IMR-90 (cell line): ENCODE data around the gene GNG12. TPM values are rescaled to one million over a fixed set of nuclear protein-coding genes. Genes with fewer than 3 reads are reported as not detected.

Experiments used
- ATAC-seq: fragments of 200-7000 bp; cut with Tn5 transposase; 2 replicates; pipeline ENCODE4 v1.9.1; 2020; ENCODE audit warnings: low read depth, mild to moderate bottlenecking, moderate library complexity
- BruUV-seq: library from RNA; stranded (reverse); fragments of 400-500 nt; replicated peaks from 2 replicates; lab custom pipeline; 2021; lab: Mats Ljungman, UMichigan
- CTCF ChIA-PET: fragments of 300-600 bp; formaldehyde crosslinking; extraction: SDS; loops from one replicate; lab custom pipeline; 2021; ENCODE audit warnings: antibody characterized with exemption; lab: Yijun Ruan, JAX
- POLR2A ChIA-PET: fragments of 300-600 bp; sonication (Branson Sonifier 250); formaldehyde crosslinking; loops from one replicate; lab custom pipeline; 2022; ENCODE audit warnings: antibody characterized with exemption; ENCODE audit not compliant: unreplicated experiment; lab: Charles Lee
- DNase-seq: peaks from one replicate; pipeline ENCODE4 v3.0.0; 2013
- H2AFZ ChIP-seq: replicated peaks from 2 replicates; pipeline ENCODE3; 2013; ENCODE audit warnings: low read length, mild to moderate bottlenecking; ENCODE audit not compliant: poor library complexity
- H2AK5ac ChIP-seq: 2 replicates; pipeline ENCODE4 v1.6.1; 2013; ENCODE audit warnings: low read depth, low read length, inconsistent platforms
- H2AK9ac ChIP-seq: replicated peaks from 2 replicates; pipeline ENCODE3; 2013; ENCODE audit warnings: mild to moderate bottlenecking, low read depth, low read length, moderate library complexity; ENCODE audit not compliant: poor library complexity
- H2BK120ac ChIP-seq: 2 replicates; pipeline ENCODE4 v1.6.1; 2013; ENCODE audit warnings: low read depth, low read length, inconsistent platforms
- H2BK15ac ChIP-seq: 3 replicates; pipeline ENCODE4 v1.6.1; 2013; ENCODE audit warnings: low read depth, low read length, inconsistent platforms
- H2BK20ac ChIP-seq: 2 replicates; pipeline ENCODE4 v1.6.1; 2013; ENCODE audit warnings: low read depth, mild to moderate bottlenecking, inconsistent platforms, low read length, moderate library complexity
- H2BK5ac ChIP-seq: 2 replicates; pipeline ENCODE4 v1.6.1; 2013; ENCODE audit warnings: mild to moderate bottlenecking, low read depth, low read length, inconsistent platforms; ENCODE audit not compliant: poor library complexity, severe bottlenecking
- H3K14ac ChIP-seq: replicated peaks from 2 replicates; pipeline ENCODE4 v1.6.1; 2013; ENCODE audit warnings: low read depth, low read length, inconsistent platforms
- H3K18ac ChIP-seq: 2 replicates; pipeline ENCODE4 v1.6.1; 2013; ENCODE audit warnings: low read depth, low read length, control low read depth
- H3K23ac ChIP-seq: 2 replicates; pipeline ENCODE4 v1.6.1; 2013; ENCODE audit warnings: low read depth, low read length, inconsistent platforms
- H3K27ac ChIP-seq: 2 replicates; pipeline ENCODE4 v1.5.1; 2013; ENCODE audit warnings: mild to moderate bottlenecking, control low read depth, low read length; ENCODE audit not compliant: insufficient read depth
- H3K27me3 ChIP-seq: 2 replicates; pipeline ENCODE4 v1.6.1; 2013; ENCODE audit warnings: low read length; ENCODE audit not compliant: control insufficient read depth, insufficient read depth
- H3K36me3 ChIP-seq: 2 replicates; pipeline ENCODE4 v1.6.1; 2013; ENCODE audit warnings: low read length, mixed read lengths; ENCODE audit not compliant: control insufficient read depth, insufficient read depth
- H3K4ac ChIP-seq: 2 replicates; pipeline ENCODE4 v1.6.1; 2013; ENCODE audit warnings: low read depth, low read length, inconsistent platforms
- H3K4me1 ChIP-seq: 2 replicates; pipeline ENCODE4 v1.6.1; 2013; ENCODE audit warnings: low read length, mixed read lengths; ENCODE audit not compliant: control insufficient read depth, insufficient read depth
- H3K4me2 ChIP-seq: 2 replicates; pipeline ENCODE4 v1.6.1; 2013; ENCODE audit warnings: low read depth, mild to moderate bottlenecking, control low read depth, low read length, moderate library complexity
- H3K4me3 ChIP-seq: 2 replicates; pipeline ENCODE4 v1.5.1; 2013; ENCODE audit warnings: low read depth, mild to moderate bottlenecking, control low read depth, low read length, moderate library complexity; ENCODE audit not compliant: insufficient read depth
- H3K56ac ChIP-seq: 2 replicates; pipeline ENCODE4 v1.6.1; 2013; ENCODE audit warnings: low read length, inconsistent platforms; ENCODE audit not compliant: insufficient read depth; ENCODE audit errors: extremely low read depth
- H3K79me1 ChIP-seq, 2 experiments: 2 replicates each; pipeline ENCODE4 v1.6.1; 2013; ENCODE audit warnings: low read length in 2 of 2, inconsistent platforms in 1 of 2, low read depth in 1 of 2
- H3K9ac ChIP-seq: 2 replicates; pipeline ENCODE4 v1.6.1; 2013; ENCODE audit warnings: low read depth, low read length, control low read depth
- H3K9me1 ChIP-seq: 2 replicates; pipeline ENCODE4 v1.6.1; 2013; ENCODE audit warnings: low read length, inconsistent platforms; ENCODE audit not compliant: insufficient read depth
- H3K9me3 ChIP-seq: 2 replicates; pipeline ENCODE4 v1.6.1; 2013; ENCODE audit warnings: low read length; ENCODE audit not compliant: control insufficient read depth, insufficient read depth
- H4K20me1 ChIP-seq: 2 replicates; pipeline ENCODE4 v1.6.1; 2013; ENCODE audit warnings: low read length, inconsistent platforms; ENCODE audit not compliant: insufficient read depth
- H4K5ac ChIP-seq: 2 replicates; pipeline ENCODE4 v1.6.1; 2013; ENCODE audit warnings: mild to moderate bottlenecking, low read depth, low read length, control low read depth
- H4K8ac ChIP-seq, 2 experiments: 2 replicates each; pipeline ENCODE4 v1.6.1; 2013; ENCODE audit warnings: low read depth in 2 of 2, low read length in 2 of 2, control low read depth in 1 of 2, inconsistent platforms in 1 of 2
- H4K91ac ChIP-seq: 2 replicates; pipeline ENCODE4 v1.6.1; 2013; ENCODE audit warnings: low read depth, low read length, inconsistent platforms; ENCODE audit not compliant: insufficient read depth
- BHLHE40 ChIP-seq: fragments of 150-350 bp; IDR thresholded peaks from 2 replicates; pipeline ENCODE4 v1.6.1; 2016; ENCODE audit warnings: mild to moderate bottlenecking, low read depth, low read length
- CEBPB ChIP-seq: IDR thresholded peaks from 2 replicates; pipeline ENCODE4 v1.6.1; 2012; ENCODE audit warnings: low read depth, low read length, improper control_type of control experiment
- CHD1 ChIP-seq: IDR thresholded peaks from 2 replicates; pipeline ENCODE4 v1.6.1; 2012; ENCODE audit warnings: low read depth, low read length, improper control_type of control experiment
- FOS ChIP-seq: fragments of 150-350 bp; IDR thresholded peaks from 2 replicates; pipeline ENCODE4 v1.6.1; 2016; ENCODE audit warnings: low read depth, low read length
- NFE2L2 ChIP-seq: fragments of 150-350 bp; IDR thresholded peaks from 2 replicates; pipeline ENCODE4 v1.6.1; 2016; ENCODE audit warnings: low read depth, mild to moderate bottlenecking, low read length
- RAD21 ChIP-seq: IDR thresholded peaks from 2 replicates; pipeline ENCODE4 v1.6.1; 2012; ENCODE audit warnings: low read length, improper control_type of control experiment
- RFX5 ChIP-seq: IDR thresholded peaks from 2 replicates; pipeline ENCODE4 v1.8.0; 2012; ENCODE audit warnings: low read depth, mild to moderate bottlenecking, low read length, moderate library complexity
- dilution Hi-C: fragments of 300-500 bp; cut with HindIII; formaldehyde crosslinking; loops from one replicate; pipeline ENCODE4 v1.14.3; 2018; ENCODE audit warnings: low sequenced_read_pairs; ENCODE audit not compliant: unreplicated experiment
- in situ Hi-C: fragments of 300-500 bp; cut with MboI; formaldehyde crosslinking; loops from 3 replicates; pipeline ENCODE4 v1.14.3; 2019; ENCODE audit warnings: low sequenced_read_pairs, inconsistent platforms, mixed read lengths
- intact Hi-C: fragments of 100-400 bp; cut with micrococcal nuclease; formaldehyde crosslinking; loops from 2 replicates; pipeline ENCODE4 v1.10.0; 2022
- polyA plus RNA-seq, 3 experiments: library from polyadenylated mRNA; depleted of rRNA; stranded (reverse); fragments of >200 nt; gene quantifications; 2 replicates each; pipeline ENCODE4 v1.2.3, GENCODE V29; 2012; ENCODE audit warnings: low replicate concordance in 1 of 3
- total RNA-seq: library from RNA; depleted of rRNA; stranded (reverse); fragments of >200 nt; gene quantifications from 2 replicates; pipeline ENCODE4 v1.2.3, GENCODE V29; 2012
- TF ChIP-seq, protein P1 (sequence below): conservative IDR thresholded peaks from 2 replicates; pipeline ENCODE4 v1.5.1; 2012; ENCODE audit warnings: mild to moderate bottlenecking, low read depth, low read length, improper control_type of control experiment

GNG12 gene
- total and polyA plus RNA-seq, 2 of the 4 experiments (the other 2 are of a cell fraction) = 92.3 to 132 TPM

DNA sequence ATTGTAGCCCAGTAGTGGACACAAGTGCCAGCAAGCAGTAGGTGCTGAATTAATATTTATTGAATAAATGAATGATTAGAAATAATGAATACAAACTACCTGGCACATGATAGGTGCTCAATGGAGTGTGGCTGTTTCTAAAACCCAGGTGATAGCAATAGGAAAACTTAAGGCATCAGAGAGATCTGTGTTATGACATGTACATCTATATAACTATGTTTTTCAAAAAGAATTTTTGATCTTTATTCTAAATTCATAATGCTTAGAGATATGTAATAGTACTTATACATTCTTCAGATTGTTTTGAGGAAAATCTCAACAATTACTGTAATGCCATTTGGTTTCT is 143.3 kb downstream of the GNG12 start:
- DNase-seq (no peak), ATAC-seq (no peak)
- Histone ChIP-seq H3K4me2 (no peak overlapping the region), H2BK15ac (no peak overlapping the region), H3K36me3 (peaks cover 12% of the 10 kb centered on the region), H4K5ac (no peak overlapping the region), H2AK5ac (0 out of 2 replicates have a peak overlapping the region, but pooled peaks have one; percentile 0), H3K9me3 (no peaks in the 10 kb centered on the region), H3K18ac (no peak overlapping the region), H3K27ac (no peak overlapping the region), H3K27me3 (no peaks in the 10 kb centered on the region), H2AK9ac (no peak overlapping the region), H3K23ac (no peak overlapping the region), H4K91ac (no peak overlapping the region), H2BK20ac (no peak overlapping the region), H3K4me1 (peaks cover 5% of the 10 kb centered on the region), H3K14ac (no peak overlapping the region), H2BK120ac (no peak overlapping the region), H3K79me1 (peaks cover 10 to 20% of the 10 kb centered on the region in 2 experiments), H3K56ac (no peak overlapping the region), H2BK5ac (no peak overlapping the region), H4K8ac (no peak overlapping the region), H3K9me1 (peaks cover 4% of the 10 kb centered on the region), H3K4ac (no peak overlapping the region), H3K9ac (no peak overlapping the region), H2AFZ (no peak overlapping the region), H4K20me1 (peaks cover 15% of the 10 kb centered on the region), H3K4me3 (no peak overlapping the region)
- POLR2A ChIA-PET = interaction anchor here (1.3 kb wide), 1 partner anchor 118 kb away, joined by 3 read pairs; no protein-coding TSS in a partner anchor
- intact Hi-C loops (no loop called here), dilution Hi-C loops (no loop called here), in situ Hi-C loops (loop anchor here (5.0 to 25.0 kb wide), 2 partner anchors 67 to 128 kb away; no protein-coding TSS in a partner anchor)
- CTCF ChIA-PET = no interaction called here
- BruUV-seq = no TSS peak
- no peak for TF ChIP-seq CHD1
- TF ChIP-seq NFE2L2 = no peak
- no peak for TF ChIP-seq BHLHE40
- no peak for TF ChIP-seq RFX5
- TF ChIP-seq RAD21 = no peak
- TF ChIP-seq, protein P1, sequence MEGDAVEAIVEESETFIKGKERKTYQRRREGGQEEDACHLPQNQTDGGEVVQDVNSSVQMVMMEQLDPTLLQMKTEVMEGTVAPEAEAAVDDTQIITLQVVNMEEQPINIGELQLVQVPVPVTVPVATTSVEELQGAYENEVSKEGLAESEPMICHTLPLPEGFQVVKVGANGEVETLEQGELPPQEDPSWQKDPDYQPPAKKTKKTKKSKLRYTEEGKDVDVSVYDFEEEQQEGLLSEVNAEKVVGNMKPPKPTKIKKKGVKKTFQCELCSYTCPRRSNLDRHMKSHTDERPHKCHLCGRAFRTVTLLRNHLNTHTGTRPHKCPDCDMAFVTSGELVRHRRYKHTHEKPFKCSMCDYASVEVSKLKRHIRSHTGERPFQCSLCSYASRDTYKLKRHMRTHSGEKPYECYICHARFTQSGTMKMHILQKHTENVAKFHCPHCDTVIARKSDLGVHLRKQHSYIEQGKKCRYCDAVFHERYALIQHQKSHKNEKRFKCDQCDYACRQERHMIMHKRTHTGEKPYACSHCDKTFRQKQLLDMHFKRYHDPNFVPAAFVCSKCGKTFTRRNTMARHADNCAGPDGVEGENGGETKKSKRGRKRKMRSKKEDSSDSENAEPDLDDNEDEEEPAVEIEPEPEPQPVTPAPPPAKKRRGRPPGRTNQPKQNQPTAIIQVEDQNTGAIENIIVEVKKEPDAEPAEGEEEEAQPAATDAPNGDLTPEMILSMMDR = no peak
- TF ChIP-seq CEBPB = no peak
- no peak for TF ChIP-seq FOS
